Smooth muscle cell of the brain vasculature (primary cell): Measurements from ENCODE around the gene ASCL4.

ENCODE experiments used
- DNase-seq: peaks from one replicate; pipeline ENCODE4 v3.0.0-alpha.2; 2012; ENCODE audit warnings: low read depth, low spot score

ASCL4 gene

DNA sequence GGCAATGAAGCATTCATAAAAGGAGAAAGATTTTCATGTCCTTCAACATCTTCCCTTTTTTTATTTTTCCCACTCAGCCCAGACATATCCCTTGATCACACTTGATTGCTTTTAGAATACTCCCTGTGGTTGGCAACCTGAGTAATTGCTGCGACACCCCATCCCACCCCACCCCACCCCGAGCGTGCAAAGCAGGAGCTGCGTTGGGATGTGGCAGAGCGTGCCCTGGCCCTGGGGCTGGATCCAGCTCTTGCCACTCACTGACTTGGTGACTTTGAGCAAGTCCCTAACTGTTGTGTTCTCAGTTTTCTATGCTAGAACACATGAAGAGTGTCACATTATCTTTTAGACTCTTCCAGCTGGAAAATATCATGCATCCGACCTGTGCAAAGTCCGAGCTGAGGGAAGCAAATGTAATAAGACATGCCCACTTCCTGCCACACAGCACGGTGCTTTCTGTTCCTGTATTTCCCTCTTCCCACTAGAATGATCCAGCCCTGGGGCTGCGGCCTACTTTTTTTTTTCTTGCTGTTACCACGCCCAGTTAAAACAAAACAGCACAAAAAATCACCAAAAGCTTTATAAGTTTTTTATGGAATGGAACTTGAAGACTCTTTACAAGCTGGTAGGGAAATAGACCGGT, 4.0 kb downstream of the ASCL4 start:
- no peak for DNase-seq

DNA sequence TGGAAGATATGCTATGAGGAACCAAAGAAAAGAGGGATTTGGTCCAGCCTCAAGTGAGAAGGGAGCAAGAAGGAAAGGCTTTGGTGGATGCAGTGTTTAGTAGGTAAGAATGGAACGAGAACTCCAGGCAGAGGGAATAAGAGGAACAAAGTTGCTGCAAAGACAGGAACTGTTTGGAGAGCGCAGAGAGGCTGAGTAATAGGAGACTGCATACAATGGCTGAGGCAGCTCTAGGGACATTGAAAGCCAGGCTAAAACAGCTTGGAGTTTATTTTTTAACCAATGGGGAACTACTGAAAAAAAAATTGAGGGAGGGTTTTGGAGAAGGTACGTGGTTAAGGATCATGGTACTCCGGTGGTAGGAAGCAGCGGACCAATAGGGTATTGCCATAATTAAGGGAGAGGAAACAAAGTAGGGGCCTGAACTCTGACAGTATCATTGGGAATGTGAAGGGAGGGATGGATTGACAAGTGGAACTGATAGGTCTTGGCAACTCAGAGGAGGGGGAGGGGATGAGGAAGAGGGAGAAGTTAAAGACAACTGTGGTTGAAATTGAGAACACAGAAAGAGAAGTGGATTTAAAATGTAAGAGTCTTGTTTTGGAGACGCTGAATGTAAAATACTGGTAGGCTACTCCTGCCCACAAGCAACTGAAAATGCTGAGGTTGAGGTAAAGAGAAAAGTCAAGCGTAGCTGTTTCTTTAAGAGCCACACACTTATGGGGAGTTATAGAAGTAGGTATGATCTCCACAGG, 4.8 kb downstream of the ASCL4 start:
- no peak for DNase-seq

DNA sequence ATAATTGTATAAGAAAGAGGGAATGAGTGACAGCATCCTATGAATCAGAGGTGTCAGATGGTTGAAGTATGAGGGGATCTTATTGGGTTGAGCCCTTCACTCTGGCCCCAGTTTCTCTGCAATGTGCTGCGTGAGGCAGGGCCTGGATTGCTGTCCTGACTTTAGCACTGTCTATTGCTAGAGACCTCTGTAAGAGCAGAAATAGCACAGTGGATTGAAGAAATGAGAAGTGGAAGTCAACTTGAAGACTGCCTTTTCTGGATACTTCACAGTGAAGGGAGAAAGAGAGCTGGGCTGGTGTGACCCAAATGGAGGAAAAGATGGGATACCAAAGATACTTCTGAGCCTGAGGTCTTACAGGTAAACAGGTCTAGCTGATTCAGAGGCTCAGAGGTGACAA, 5.8 kb downstream of the ASCL4 start:
- DNase-seq, result no peak

DNA sequence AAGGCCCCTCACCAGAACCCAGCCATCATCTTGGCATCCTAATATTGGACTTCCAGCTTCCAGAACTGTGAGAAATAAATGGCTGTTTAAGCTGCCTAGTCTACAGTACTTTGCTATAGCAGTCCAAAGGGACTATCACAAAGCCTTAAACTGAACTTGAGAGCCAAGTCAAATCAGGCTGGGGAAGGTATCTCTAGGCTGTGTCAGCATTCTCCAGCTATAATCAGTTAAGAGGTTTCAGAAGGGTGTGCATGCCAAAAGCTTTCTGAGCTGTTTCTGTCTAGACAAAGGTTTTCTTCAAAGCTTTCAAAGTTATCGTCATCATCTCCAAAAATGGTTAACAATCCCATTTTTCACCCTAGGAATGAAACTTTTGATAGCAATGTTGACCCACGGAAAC, 7.6 kb downstream of the ASCL4 start:
- DNase-seq, result no peak

DNA sequence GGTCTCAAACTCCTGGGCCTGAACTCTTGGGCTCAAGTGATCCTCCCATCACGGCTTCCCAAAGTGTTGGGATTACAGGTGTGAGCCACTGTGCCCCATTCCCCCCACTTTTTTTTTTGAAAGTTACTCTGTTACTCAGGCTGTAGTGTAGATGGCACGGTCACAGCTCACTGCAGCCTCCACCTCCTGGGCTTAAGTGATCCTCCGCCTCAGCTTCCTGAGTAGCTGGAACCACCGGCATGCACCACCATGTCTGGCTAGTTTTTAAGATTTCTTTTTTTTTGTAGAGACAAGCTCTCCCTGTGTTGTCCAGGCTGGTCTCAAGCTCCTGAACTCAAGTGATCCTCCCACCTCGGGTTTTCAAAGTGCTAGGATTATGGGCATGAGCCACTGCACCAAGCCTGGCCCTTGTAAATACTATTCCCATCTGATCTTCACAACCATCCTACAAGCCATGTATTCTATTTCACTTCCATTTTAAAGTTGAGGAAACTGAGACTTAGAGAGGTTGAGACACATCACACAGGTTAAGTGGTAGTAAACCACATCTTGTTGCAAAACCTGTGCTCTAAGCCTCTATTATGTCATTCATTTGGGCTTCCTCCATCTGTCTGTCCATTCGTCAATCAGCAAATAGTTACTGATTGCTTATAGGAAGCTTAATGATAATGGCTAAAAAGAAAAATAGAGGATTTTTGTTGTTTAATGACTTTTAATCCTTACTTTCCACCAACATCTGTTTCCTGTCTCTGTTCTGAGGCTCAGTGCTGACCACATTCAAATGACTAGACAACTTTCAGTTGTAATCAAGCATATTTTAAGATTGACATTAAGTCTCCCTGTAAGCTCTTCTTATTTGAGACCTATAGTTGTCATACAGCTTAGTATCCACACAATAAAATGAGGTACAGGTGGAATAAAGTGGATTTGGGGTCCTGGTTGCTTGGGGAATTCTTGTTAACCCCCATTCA, 9.2 kb downstream of the ASCL4 start:
- no peak for DNase-seq

DNA sequence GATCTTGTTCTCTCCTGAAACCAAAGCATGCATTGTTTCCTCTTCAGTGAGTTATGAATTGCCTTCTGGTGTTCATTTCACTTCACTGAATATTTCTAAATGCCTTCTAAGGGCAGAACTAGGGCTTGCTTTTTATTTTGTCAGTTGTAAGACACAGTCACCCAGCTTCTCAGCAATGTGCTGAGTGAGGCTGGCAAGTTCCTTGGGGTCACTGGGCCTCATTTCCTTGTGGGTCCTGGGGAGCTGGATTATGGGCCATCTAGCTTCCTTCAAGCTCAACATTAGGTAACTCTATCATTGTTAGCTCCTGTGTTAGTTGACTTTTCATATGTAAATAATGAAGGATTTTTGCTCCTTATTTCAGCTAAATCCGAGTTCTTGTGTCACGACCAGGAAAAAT, 13.8 kb downstream of the ASCL4 start:
- DNase-seq, result no peak

DNA sequence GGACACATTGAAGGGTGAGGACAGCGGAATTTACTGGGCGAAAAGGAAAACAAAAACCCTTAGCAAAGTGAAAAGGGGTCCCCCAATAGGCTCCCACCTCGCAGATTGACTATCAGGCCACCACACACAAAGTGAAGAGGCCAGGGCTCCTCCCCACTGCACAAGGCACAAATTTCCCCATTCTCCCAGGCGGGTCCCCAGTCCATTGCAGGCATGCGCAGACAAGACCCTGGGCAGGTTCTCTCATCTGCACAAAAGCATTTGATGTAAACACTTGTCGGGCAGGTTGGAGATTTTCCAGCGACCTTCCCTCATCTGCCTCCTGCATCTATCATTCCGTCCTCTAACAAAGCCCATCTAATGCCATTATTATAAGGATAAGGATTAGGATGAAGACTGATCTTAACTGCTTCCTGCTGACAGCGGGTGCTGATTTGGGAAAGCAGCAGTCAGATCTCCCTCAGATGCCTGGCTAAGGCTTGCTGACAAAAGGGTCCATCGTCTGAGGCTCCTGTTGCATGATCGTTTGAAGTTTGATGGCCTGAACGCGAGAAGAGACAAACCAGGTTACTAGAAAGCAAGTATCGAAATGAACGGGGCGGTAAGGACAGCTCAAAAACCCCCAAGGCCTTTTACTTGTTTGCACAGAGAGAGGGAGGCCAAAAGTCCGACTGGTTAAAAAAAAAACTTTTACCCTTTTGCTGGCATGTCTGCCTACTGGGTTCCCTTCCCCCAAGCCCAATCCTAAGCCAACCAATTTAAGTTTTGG, 14.4 kb downstream of the ASCL4 start:
- no peak for DNase-seq

DNA sequence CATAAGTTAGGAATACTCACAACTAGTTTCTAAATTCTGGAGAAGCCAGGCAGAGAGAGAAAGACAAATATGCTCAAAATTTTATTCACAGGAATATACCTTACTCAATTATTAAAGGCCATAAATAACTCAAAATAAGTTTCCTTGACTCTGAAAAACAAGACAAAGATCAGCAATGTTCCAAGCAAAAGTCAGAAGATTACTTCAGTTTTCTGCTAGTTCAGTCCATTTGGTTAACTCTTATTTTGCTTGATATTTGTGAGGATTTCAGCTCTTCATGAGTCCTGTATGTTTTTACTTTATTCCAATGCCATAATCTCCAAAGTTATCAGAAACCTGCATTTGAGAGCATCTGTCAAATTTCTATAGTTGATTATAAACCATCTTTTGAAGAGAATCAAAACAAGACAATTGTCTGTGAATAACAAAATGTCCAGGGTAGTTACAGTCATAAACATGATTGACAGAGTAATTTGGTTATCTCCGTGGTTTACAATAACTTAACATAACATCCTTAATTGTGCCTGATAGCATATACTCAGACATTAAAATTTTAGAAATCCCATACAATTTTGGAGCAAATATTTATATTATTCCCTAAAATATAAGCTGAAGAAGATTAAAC, 17.1 kb downstream of the ASCL4 start:
- no peak for DNase-seq

DNA sequence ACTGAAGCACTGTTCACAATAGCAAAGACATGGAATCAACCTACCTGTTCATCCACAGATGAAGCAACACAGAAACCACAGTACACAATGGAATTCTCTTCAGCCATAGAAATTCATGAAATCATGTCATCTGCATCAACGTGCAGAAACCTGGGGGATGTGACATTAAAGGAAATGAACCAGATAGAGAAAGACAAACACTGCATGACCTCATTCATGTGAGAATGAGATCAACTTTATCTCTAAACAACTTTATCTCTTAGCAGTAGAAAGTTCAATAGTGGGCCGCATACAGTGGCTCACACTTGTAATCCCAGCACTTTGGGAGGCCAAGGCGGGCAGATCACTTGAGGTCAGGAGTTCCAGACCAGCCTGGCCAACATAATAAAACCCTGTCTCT, 19.9 kb downstream of the ASCL4 start:
- no peak for DNase-seq

DNA sequence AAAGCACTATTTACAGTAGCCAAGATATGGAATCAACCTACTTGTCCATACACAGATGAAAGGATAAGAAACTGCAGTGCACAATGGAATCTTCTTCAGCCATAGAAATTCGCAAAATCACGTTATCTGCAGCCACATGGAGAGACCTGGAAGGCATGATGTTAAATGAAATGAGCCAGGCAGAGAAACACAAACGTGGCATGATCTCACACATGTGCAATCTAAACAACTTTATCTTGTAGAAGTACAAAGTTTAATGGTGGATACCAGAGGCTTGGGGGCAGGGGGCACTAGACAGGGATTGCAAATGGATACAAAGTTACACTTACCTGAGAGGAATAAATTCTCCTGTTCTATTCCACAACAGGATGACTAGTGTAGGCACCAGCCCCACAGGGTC, 24.1 kb downstream of the ASCL4 start:
- DNase-seq, result no peak

DNA sequence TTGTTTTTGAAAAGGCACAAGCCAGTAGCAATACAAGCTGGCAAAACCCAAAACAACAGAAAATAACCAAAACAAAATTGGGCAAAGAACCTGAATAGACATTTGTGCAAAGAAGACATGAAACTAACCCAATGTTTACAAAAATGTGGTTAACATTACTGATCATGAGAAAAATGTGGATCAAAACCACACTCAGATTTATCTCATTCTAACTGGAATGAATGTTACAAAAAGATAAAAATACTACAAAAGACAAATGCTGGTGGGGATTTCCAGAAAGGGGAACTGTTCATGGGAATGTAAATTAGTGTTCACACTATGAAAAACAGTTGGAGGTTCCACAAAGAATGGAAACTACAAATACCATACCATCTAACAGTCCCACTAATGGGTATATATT, 26.6 kb downstream of the ASCL4 start:
- no peak for DNase-seq

DNA sequence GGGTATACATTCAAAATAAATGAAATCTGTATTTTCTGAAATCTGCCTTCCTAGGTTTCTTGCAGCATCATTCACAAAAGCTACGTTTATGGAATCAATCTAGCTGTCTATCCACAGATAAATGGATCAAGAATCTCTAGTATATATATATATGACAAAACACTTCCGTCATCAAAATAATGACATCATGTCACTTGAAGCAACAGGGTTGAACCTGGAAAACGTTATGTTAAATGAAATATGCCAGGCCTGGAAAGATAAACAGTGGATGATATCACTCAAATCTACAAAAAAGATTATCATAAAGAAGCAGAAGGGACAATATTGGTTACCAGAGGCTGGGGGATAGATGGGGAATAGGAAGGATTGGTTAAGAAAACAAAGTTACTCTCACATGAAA, 28.6 kb downstream of the ASCL4 start:
- DNase-seq, result no peak

DNA sequence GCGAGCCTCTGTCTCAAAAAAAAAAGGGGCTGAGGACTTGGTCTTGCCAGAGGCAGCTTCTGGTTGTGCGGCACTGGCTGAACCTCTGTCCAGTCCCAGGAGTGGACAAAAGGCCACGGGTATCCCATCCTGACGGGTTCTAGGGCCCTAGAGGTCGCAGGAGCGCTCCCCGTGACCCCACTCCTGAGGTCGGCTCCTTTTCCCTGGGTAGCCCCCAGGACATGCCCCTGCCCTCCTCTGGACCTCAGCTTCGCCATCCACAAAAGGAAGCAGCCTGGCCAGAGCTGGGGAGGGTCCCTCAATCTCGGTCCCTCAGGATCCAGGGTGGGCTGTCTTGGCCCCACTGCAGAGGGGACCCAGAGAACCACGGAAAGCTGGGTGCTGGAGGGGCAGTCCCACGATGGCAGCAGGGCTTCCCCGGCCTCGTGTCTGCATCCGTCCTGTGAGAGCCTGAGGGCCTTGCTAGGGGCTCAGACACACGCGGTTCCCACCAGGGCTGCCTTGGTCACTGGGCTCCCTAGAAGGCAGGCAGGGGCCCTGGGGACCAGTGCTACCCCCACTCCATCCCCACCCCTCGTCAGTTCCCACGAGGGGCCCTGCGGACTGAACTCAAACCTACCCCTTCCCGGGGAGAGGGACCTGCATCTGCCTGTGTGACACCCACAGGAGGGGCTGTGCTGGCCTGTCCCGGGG, 31.1 kb downstream of the ASCL4 start:
- no peak for DNase-seq

DNA sequence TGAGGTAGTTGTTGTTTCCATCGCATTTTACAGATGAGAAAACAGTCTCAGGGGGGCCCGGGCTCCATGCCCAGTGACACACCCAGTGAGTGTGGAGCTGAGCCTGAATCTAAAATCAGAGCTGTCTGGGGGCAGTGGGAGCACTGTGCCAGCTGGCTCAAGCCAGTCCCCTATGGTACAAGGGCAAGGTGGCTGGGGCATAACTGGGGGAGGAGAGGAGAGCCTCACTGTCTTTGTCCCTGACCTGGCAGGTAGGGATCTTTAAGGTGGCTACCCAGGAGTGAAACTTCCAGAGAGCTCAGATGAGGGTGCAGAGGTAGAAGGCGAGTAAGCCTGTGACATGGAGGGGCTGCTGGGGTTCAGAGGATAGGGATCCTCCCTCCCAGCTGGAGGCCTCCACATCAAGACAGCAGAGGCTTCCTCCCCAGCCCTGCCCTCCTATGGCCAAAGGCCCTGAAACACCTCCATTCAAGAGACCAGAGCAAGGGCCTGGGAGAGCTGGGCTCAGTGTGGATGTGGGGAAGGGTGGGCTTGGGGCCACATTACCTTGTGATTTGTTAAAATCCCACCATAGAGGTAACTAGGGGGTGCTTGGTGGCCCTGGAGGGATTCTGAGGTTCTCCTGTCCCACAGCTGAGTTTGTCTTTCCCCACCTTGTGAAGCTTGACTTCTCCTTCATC, 33.1 kb downstream of the ASCL4 start:
- DNase-seq, result no peak

DNA sequence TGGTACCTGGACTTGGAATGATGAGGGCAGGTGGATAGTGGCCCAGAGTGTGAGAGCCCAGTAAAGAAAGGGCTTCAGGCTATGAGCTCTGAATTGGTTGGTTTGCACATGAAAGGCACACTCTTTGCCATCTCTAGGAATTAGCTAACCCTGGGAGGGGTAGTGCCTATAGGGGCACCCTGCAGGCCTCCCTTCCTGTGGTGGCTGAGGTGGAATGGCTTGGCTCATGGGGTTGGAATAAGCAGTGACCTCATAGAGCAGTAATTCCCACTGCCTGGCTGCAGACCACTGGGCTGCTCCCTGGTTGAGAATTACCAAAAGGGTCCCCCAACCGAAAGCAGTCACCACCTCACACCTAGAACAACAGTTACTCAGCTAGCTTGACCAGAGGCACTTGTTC, 42.7 kb downstream of the ASCL4 start:
- no peak for DNase-seq

DNA sequence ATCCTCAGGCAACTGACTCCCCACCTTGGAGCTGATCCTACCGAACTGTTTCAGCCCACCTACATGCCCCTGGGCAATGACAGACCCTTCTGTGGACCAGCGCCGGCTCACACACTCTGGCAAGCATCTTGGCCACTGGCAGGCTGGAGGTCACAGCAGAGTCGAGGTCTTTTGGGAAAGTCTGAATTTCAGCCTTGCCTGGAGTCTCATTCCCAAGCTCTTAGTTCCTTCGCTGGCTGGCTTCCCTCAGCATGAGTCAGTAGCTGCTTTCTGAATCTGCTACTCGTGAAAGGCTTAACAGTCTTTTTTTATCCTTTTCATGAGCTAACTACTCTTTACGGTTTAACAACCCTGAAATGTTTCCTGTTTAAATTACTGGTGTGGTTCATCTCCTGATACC, 44.5 kb downstream of the ASCL4 start:
- DNase-seq, result no peak

DNA sequence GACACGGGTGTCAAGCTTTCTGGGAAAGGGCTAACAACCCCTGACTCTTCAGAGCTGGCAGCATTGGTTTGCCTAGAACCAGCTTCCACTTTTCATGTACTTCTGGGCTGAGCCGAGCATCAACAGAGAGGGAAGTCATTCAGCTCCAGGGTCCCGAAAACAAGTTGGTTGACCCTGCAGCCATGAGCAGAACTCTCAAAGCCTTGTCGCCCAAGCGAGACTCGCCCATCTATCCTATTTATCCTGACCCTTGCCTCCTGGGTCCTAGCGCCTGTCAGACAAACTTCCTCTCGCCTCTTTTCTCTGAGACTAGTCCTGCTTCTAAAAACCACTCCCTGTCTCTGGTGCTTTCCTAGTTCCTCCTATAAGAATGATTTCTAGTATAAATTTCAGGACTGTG, 47.9 kb downstream of the ASCL4 start:
- no peak for DNase-seq
